ENCODE measurements around the gene HJURP.

HJURP gene

GRCh38 chr2:233848276-233848675 is 6.1 kb downstream of the HJURP start:
- DNase-seq = no peak

GRCh38 chr2:233847248-233847898 is 7.0 kb downstream of the HJURP start:
- DNase-seq = no peak

GRCh38 chr2:233846387-233847247 is 7.7 kb downstream of the HJURP start:
- DNase-seq = no peak

GRCh38 chr2:233845301-233846060 is 8.9 kb downstream of the HJURP start:
- no peak for DNase-seq

GRCh38 chr2:233844836-233845235 is 9.5 kb downstream of the HJURP start:
- DNase-seq = no peak

GRCh38 chr2:233844064-233844807 is 10.1 kb downstream of the HJURP start:
- no peak for DNase-seq

GRCh38 chr2:233841183-233841582 is 13.2 kb downstream of the HJURP start:
- DNase-seq = no peak

- no peak for DNase-seq
Measured at GRCh38 chr2:233840520-233840919, 13.8 kb downstream of the HJURP start.

GRCh38 chr2:233839447-233839820 is 14.9 kb downstream of the HJURP start:
- no peak for DNase-seq

- no peak for DNase-seq
Measured at GRCh38 chr2:233838726-233839446, 15.4 kb downstream of the HJURP start.

- DNase-seq = no peak
Measured at GRCh38 chr2:233838251-233838650, 16.1 kb downstream of the HJURP start.

- DNase-seq = no peak
Measured at GRCh38 chr2:233837694-233838229, 16.6 kb downstream of the HJURP start.

GRCh38 chr2:233836359-233836758 is 18.0 kb downstream of the HJURP start:
- DNase-seq = no peak

- DNase-seq = no peak
Measured at GRCh38 chr2:233835230-233836186, 18.8 kb downstream of the HJURP start.

GRCh38 chr2:233833345-233833744 is 21.0 kb downstream of the HJURP start:
- DNase-seq = no peak

- DNase-seq = no peak
Measured at GRCh38 chr2:233832869-233833311, 21.4 kb downstream of the HJURP start.

GRCh38 chr2:233832414-233832813 is 21.9 kb downstream of the HJURP start:
- no peak for DNase-seq

GRCh38 chr2:233831861-233832260 is 22.5 kb downstream of the HJURP start:
- DNase-seq = no peak

- no peak for DNase-seq
Measured at GRCh38 chr2:233831011-233831721, 23.2 kb downstream of the HJURP start.

Data from stimulated activated CD4-positive, alpha-beta T cell treated with anti-CD3 and anti-CD28 coated beads, Interleukin-4, amount 100 ng/mL, for 24 hours (primary cell).